Left forelimb (tissue), 1 donor: ENCODE measurements around the gene ATP5F1D.

Source experiments
- DNase-seq: peaks from one replicate; pipeline ENCODE4 v3.0.0-alpha.2; 2018; ENCODE audit warnings: low spot score

Gene ATP5F1D

GRCh38 chr19:1248139-1248785 is 6.7 kb downstream of the ATP5F1D start, which contains the start of gene MIDN:
Gene MIDN, plus strand, starts transcription at chr19:1248583. Its CDS starts 1,714 bp downstream, at chr19:1250297.
- no peak for DNase-seq

- peak; percentile 92 for DNase-seq
These were observed 7.3 kb downstream of the ATP5F1D start for GRCh38 chr19:1248786-1249297.

- DNase-seq: peak; percentile 97
These were observed 7.9 kb downstream of the ATP5F1D start for GRCh38 chr19:1249298-1249989.

- DNase-seq: no peak
These were observed 8.5 kb downstream of the ATP5F1D start for GRCh38 chr19:1249990-1250436.

GRCh38 chr19:1250437-1251260 is 9.1 kb downstream of the ATP5F1D start:
- no peak for DNase-seq

GRCh38 chr19:1251330-1252220 is 10.0 kb downstream of the ATP5F1D start:
- no peak for DNase-seq

GRCh38 chr19:1252221-1252820 is 10.8 kb downstream of the ATP5F1D start:
- no peak for DNase-seq

- DNase-seq: no peak
These were observed 11.4 kb downstream of the ATP5F1D start for GRCh38 chr19:1252821-1253513.

- no peak for DNase-seq
These were observed 12.0 kb downstream of the ATP5F1D start for GRCh38 chr19:1253514-1254080.

- no peak for DNase-seq
These were observed 12.6 kb downstream of the ATP5F1D start for GRCh38 chr19:1254081-1254527.

GRCh38 chr19:1254530-1255185 is 13.1 kb downstream of the ATP5F1D start:
- no peak for DNase-seq

- no peak for DNase-seq
These were observed 13.9 kb downstream of the ATP5F1D start for GRCh38 chr19:1255186-1256161.

- DNase-seq: no peak
These were observed 15.3 kb downstream of the ATP5F1D start for GRCh38 chr19:1256646-1257474.

- no peak for DNase-seq
These were observed 16.1 kb downstream of the ATP5F1D start for GRCh38 chr19:1257475-1258162.

GRCh38 chr19:1258163-1258492 is 16.6 kb downstream of the ATP5F1D start:
- DNase-seq: no peak

- no peak for DNase-seq
These were observed 17.2 kb downstream of the ATP5F1D start for GRCh38 chr19:1258707-1259205.
